Lower leg skin (tissue), 3 donors: ENCODE measurements around the gene AQP12A.

Experiments used
- CTCF ChIP-seq, 3 donors: fragments of 450-650 bp; IDR thresholded peaks; one replicate each; pipeline ENCODE4 v1.5.1; 2016; ENCODE audit warnings: antibody characterized with exemption in 3 of 3, mild to moderate bottlenecking in 3 of 3, moderate library complexity in 2 of 3
- POLR2A ChIP-seq, 2 donors: fragments of 450-650 bp; IDR thresholded peaks; one replicate each; pipeline ENCODE4 v1.6.1; 2016 to 2017; ENCODE audit warnings: antibody characterized with exemption in 2 of 2, mild to moderate bottlenecking in 1 of 2, moderate library complexity in 1 of 2

GRCh38 chr2:240718896-240719490, 27.3 kb downstream of the AQP12A start:
- TF ChIP-seq CTCF (IDR thresholded peaks at IDR 0.05) = no peak
- TF ChIP-seq POLR2A (IDR thresholded peaks at IDR 0.05) = no peak
